SIG-M5 treated with dmso at 0.1 percent for 504 hours (cell line): ENCODE data around the gene CACNA1D.

Source experiments
- DNase-seq: peaks from one replicate; lab custom pipeline; 2025; ENCODE audit not compliant: unreplicated experiment; lab: John Stamatoyannopoulos, UW

Gene CACNA1D

GRCh38 chr3:53495146-53495519, 722 bp downstream of the CACNA1D start:
- DNase-seq: no peak

- no peak for DNase-seq
Measured at GRCh38 chr3:53495520-53496391, 1.3 kb downstream of the CACNA1D start.

- DNase-seq: no peak
Measured at GRCh38 chr3:53496392-53496670, 1.9 kb downstream of the CACNA1D start.

- peak; percentile 19 for DNase-seq
Measured at GRCh38 chr3:53496984-53497383, 2.6 kb downstream of the CACNA1D start.

- DNase-seq: no peak
Measured at GRCh38 chr3:53498806-53499641, 4.6 kb downstream of the CACNA1D start.

GRCh38 chr3:53500165-53500777, 5.9 kb downstream of the CACNA1D start:
- DNase-seq: no peak

GRCh38 chr3:53501178-53501577, 6.8 kb downstream of the CACNA1D start:
- no peak for DNase-seq

GRCh38 chr3:53502737-53503136, 8.3 kb downstream of the CACNA1D start:
- DNase-seq: no peak

GRCh38 chr3:53503195-53503594, 8.8 kb downstream of the CACNA1D start:
- no peak for DNase-seq

GRCh38 chr3:53506110-53506762, 11.8 kb downstream of the CACNA1D start:
- DNase-seq: no peak

GRCh38 chr3:53506763-53507145, 12.3 kb downstream of the CACNA1D start:
- DNase-seq: no peak

GRCh38 chr3:53509494-53509893, 15.1 kb downstream of the CACNA1D start:
- no peak for DNase-seq

GRCh38 chr3:53510508-53510907, 16.1 kb downstream of the CACNA1D start:
- no peak for DNase-seq

- no peak for DNase-seq
Measured at GRCh38 chr3:53511246-53511645, 16.8 kb downstream of the CACNA1D start.

- DNase-seq: peak; percentile 23
Measured at GRCh38 chr3:53513556-53514190, 19.3 kb downstream of the CACNA1D start.

- no peak for DNase-seq
Measured at GRCh38 chr3:53516339-53516738, 21.9 kb downstream of the CACNA1D start.

- peak; percentile 90 for DNase-seq
Measured at GRCh38 chr3:53518495-53518981, 24.1 kb downstream of the CACNA1D start.

- DNase-seq: peak; percentile 91
Measured at GRCh38 chr3:53519065-53519709, 24.8 kb downstream of the CACNA1D start.

GRCh38 chr3:53523346-53523745, 28.9 kb downstream of the CACNA1D start:
- DNase-seq: no peak

GRCh38 chr3:53524566-53524965, 30.2 kb downstream of the CACNA1D start:
- no peak for DNase-seq
